ENCODE results near the gene NKX1-1.
"Not testable (repeated sequence)": the region's sequence is repeated elsewhere in the genome, so short reads cannot be mapped to it uniquely, and the experiment has no call there.

DNA sequence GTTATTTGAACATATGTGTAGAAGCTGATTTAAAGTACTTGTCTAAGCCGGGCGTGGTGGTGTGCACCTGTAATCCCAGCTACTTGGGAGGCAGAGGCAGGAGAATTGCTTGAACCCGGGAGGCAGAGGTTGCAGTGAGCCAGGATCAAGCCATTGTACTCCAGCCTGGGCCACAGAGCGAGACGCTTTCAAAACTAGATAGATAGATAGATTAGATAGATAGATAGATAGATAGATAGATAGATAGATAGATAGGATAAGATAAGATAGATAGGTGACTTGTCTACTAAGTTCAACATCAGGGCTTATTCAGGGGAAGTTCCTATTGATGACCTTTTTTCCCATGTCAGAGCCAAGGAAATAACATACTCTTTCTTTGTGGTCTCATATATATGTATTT is 12.9 kb downstream of the NKX1-1 start:
- TF ChIP-seq, protein P1, sequence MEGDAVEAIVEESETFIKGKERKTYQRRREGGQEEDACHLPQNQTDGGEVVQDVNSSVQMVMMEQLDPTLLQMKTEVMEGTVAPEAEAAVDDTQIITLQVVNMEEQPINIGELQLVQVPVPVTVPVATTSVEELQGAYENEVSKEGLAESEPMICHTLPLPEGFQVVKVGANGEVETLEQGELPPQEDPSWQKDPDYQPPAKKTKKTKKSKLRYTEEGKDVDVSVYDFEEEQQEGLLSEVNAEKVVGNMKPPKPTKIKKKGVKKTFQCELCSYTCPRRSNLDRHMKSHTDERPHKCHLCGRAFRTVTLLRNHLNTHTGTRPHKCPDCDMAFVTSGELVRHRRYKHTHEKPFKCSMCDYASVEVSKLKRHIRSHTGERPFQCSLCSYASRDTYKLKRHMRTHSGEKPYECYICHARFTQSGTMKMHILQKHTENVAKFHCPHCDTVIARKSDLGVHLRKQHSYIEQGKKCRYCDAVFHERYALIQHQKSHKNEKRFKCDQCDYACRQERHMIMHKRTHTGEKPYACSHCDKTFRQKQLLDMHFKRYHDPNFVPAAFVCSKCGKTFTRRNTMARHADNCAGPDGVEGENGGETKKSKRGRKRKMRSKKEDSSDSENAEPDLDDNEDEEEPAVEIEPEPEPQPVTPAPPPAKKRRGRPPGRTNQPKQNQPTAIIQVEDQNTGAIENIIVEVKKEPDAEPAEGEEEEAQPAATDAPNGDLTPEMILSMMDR (IDR thresholded peaks at IDR 0.05; ENCODE audit: low read depth, low read length): not testable (repeated sequence)
- TF ChIP-seq EZH2phosphoT487 (IDR thresholded peaks at IDR 0.05; ENCODE audit: low read depth): not testable (repeated sequence)
